T-cell (primary cell): ENCODE results near the gene RPTOR. TPM values are rescaled to one million over a fixed set of nuclear protein-coding genes. Genes with fewer than 3 reads are reported as not detected.

ENCODE experiments used
- ATAC-seq, 4 experiments: fragments of 200-7000 bp in 3 of 4; fragments of 150-1000 bp in 1 of 4; cut with Tn5 transposase; replicated peaks in 1 of 4; 1 replicate in 3 of 4; 2 replicates in 1 of 4; pipeline ENCODE4 v1.10.0; 2021; ENCODE audit warnings: moderate library complexity in 3 of 4, mild to moderate bottlenecking in 2 of 4, moderate number of reproducible peaks in 1 of 4
- CTCF ChIA-PET, 2 donors: fragments of 300-600 bp; sonication (Branson Sonifier 250); formaldehyde crosslinking; loops; one replicate each; lab custom pipeline; 2022; ENCODE audit warnings: antibody characterized with exemption in 2 of 2; lab: Charles Lee
- POLR2A ChIA-PET, 2 donors: fragments of 300-600 bp; sonication (Branson Sonifier 250); formaldehyde crosslinking; loops; one replicate each; lab custom pipeline; 2022; ENCODE audit warnings: antibody characterized with exemption in 2 of 2; lab: Charles Lee
- DNase-seq, 35 experiments: peaks; one replicate each; pipeline versions ENCODE4 v3.0.0 to v3.0.0-alpha.2; 2013 to 2023
- H3K27ac ChIP-seq: one replicate; pipeline ENCODE4 v1.5.1; 2013; ENCODE audit warnings: low read length
- H3K27me3 ChIP-seq, 2 experiments: replicated peaks in 1 of 2; 1 replicate in 1 of 2; 2 replicates in 1 of 2; pipeline versions ENCODE4 v1.6.1 to v1.7.0; 2013; ENCODE audit warnings: low read length in 1 of 2, mixed read lengths in 1 of 2; ENCODE audit not compliant: control insufficient read depth in 2 of 2, insufficient read depth in 2 of 2; ENCODE audit errors: extremely low read depth in 1 of 2
- H3K36me3 ChIP-seq, 2 donors: 1 replicate in 1 of 2; 2 replicates in 1 of 2; pipeline versions ENCODE4 v1.6.1 to v1.7.0; 2013; ENCODE audit warnings: low read length in 1 of 2; ENCODE audit not compliant: control insufficient read depth in 2 of 2, insufficient read depth in 1 of 2; ENCODE audit errors: extremely low read depth in 1 of 2
- H3K4me1 ChIP-seq, 2 experiments: 1 replicate in 1 of 2; 2 replicates in 1 of 2; pipeline versions ENCODE4 v1.6.1 to v1.7.0; 2013; ENCODE audit warnings: low read length in 2 of 2, mixed read lengths in 1 of 2; ENCODE audit not compliant: insufficient read depth in 2 of 2, control insufficient read depth in 1 of 2; ENCODE audit errors: extremely low read depth in 1 of 2
- H3K4me3 ChIP-seq, 2 donors: 1 replicate in 1 of 2; 2 replicates in 1 of 2; pipeline versions ENCODE4 v1.5.1 to v1.7.0; 2013; ENCODE audit warnings: mild to moderate bottlenecking in 2 of 2, low read length in 1 of 2, moderate library complexity in 1 of 2; ENCODE audit not compliant: control insufficient read depth in 1 of 2; ENCODE audit errors: extremely low read depth in 1 of 2
- H3K9me3 ChIP-seq: 2 replicates; pipeline ENCODE4 v1.7.0; 2013
- H3K27ac Mint-ChIP-seq, 2 donors: one replicate each; pipeline ENCODE4 v1.8.0; 2020 to 2021; ENCODE audit warnings: mild to moderate bottlenecking in 2 of 2, mixed read lengths in 2 of 2
- H3K27me3 Mint-ChIP-seq, 2 donors: one replicate each; pipeline ENCODE4 v1.8.0; 2021 to 2022; ENCODE audit warnings: mixed read lengths in 2 of 2
- H3K36me3 Mint-ChIP-seq: one replicate; pipeline ENCODE4 v1.8.0; 2021; ENCODE audit warnings: mixed read lengths
- H3K4me1 Mint-ChIP-seq, 3 donors: one replicate each; pipeline ENCODE4 v1.8.0; 2020 to 2022; ENCODE audit warnings: mixed read lengths in 3 of 3, mild to moderate bottlenecking in 1 of 3
- H3K4me3 Mint-ChIP-seq, 3 donors: one replicate each; pipeline ENCODE4 v1.8.0; 2020 to 2022; ENCODE audit warnings: mild to moderate bottlenecking in 3 of 3, mixed read lengths in 3 of 3, moderate library complexity in 3 of 3
- H3K9me3 Mint-ChIP-seq, 3 donors: one replicate each; pipeline ENCODE4 v1.8.0; 2020 to 2022; ENCODE audit warnings: mixed read lengths in 3 of 3
- WGBS: methylation state at CpG from one replicate; pipeline ENCODE4 v1.1.5; 2013; ENCODE audit warnings: missing lambda C conversion rate; ENCODE audit not compliant: insufficient coverage; 5-methylcytosine and 5-hydroxymethylcytosine counted together
- total RNA-seq, 35 experiments: library from RNA in 6 of 35; stranded (reverse) in 6 of 35; fragments of 120-200 nt in 1 of 35; gene quantifications; one replicate each; pipeline versions ENCODE4 v1.2.1 to v1.2.4 and lab custom pipeline; 2013 to 2026

The RPTOR gene
- total RNA-seq, 5 donors from 2014 or later (not counting 1 experiment from before 2014, with no cell fraction given): 59.4 to 76.8 (median 71.4) TPM

GRCh38 chr17:80883831-80884735 is 339.4 kb downstream of the RPTOR start:
- no peaks in the 10 kb centered on the region for H3K9me3 ChIP-seq
- 96% methylated on average over 40 of the region's 42 CpGs for WGBS
- H3K36me3 ChIP-seq: peaks cover 43 to 70% of the 10 kb centered on the region in 2 donors
- H3K36me3 Mint-ChIP-seq: peaks cover 49% of the 10 kb centered on the region
- no peak for ATAC-seq
- H3K4me3 Mint-ChIP-seq: no peak overlapping the region
- H3K9me3 Mint-ChIP-seq: no peaks in the 10 kb centered on the region
- ChIA-PET CTCF (no interaction called here), POLR2A (no interaction called here)
- DNase-seq: no peak
- no peak overlapping the region for H3K4me3 ChIP-seq
- H3K27ac ChIP-seq: no peak overlapping the region
- H3K27ac Mint-ChIP-seq: no peak overlapping the region
- H3K4me1 Mint-ChIP-seq: peaks cover 2 to 18% (median 6%) of the 10 kb centered on the region in 3 donors
- no peaks in the 10 kb centered on the region for H3K27me3 Mint-ChIP-seq
- H3K27me3 ChIP-seq: no peaks in the 10 kb centered on the region
- peaks cover 0 to 16% of the 10 kb centered on the region in 2 experiments for H3K4me1 ChIP-seq

GRCh38 chr17:80884811-80885210 is 340.2 kb downstream of the RPTOR start:
- Mint-ChIP-seq H3K27me3 (no peaks in the 10 kb centered on the region), H3K4me3 (no peak overlapping the region), H3K36me3 (peaks cover 49% of the 10 kb centered on the region), H3K27ac (no peak overlapping the region), H3K4me1 (peaks cover 8 to 19% (median 10%) of the 10 kb centered on the region in 3 donors), H3K9me3 (no peaks in the 10 kb centered on the region)
- Histone ChIP-seq H3K36me3 (peaks cover 46 to 72% of the 10 kb centered on the region in 2 donors), H3K27ac (no peak overlapping the region), H3K4me1 (peaks cover 0 to 17% of the 10 kb centered on the region in 2 experiments), H3K9me3 (no peaks in the 10 kb centered on the region), H3K4me3 (no peak overlapping the region), H3K27me3 (no peaks in the 10 kb centered on the region)
- WGBS: 97% methylated on average over 21 of the region's 22 CpGs
- CTCF ChIA-PET: no interaction called here
- DNase-seq (no peak), ATAC-seq (no peak)
- POLR2A ChIA-PET: no interaction called here

DNA sequence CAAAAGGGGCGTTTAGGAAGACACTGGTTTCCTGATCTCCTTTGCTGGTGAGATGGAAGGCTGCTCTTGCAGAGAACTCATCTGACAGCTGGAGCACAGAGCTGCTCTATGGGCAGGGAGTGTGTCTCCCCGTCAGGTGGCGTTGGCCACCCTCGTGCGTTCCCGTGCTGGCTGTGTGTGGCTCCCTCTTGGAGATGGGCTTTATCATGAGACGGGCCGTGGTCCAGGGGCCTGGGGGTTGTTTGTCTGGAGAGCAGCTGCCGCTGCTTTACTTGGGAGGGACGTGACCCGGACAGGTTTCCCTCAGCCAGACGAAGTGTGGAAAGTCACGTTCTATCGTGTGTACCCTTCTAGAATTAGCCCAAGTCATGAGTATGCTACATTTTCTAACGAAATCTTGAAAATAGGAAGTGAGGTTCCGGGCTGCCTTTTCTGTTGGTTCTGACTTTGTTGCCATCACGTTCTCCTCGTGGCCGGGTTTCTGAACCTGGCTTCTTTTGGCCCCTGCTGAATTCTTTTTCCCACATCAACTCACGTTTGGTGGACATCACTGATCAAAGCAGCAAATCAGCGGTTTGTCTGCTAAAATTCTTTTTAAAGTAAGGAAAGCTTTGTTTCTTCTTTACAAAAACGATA is 341.4 kb downstream of the RPTOR start:
- no peak overlapping the region for H3K27ac ChIP-seq
- ATAC-seq (no peak), DNase-seq (no peak)
- no peak overlapping the region for H3K4me3 ChIP-seq
- no peaks in the 10 kb centered on the region for H3K9me3 Mint-ChIP-seq
- H3K4me1 Mint-ChIP-seq: peaks cover 18 to 29% (median 22%) of the 10 kb centered on the region in 3 donors
- H3K27me3 ChIP-seq: no peaks in the 10 kb centered on the region
- no peaks in the 10 kb centered on the region for H3K27me3 Mint-ChIP-seq
- peak overlapping the region in 1 of 3 donors; percentile 30 for H3K4me3 Mint-ChIP-seq
- WGBS: 95% methylated on average over 17 of the region's 22 CpGs
- CTCF ChIA-PET: no interaction called here
- peaks cover 42% of the 10 kb centered on the region for H3K36me3 Mint-ChIP-seq
- peaks cover 4 to 29% of the 10 kb centered on the region in 2 experiments for H3K4me1 ChIP-seq
- H3K9me3 ChIP-seq: no peaks in the 10 kb centered on the region
- H3K36me3 ChIP-seq: peaks cover 39 to 62% of the 10 kb centered on the region in 2 donors
- no peak overlapping the region for H3K27ac Mint-ChIP-seq
- POLR2A ChIA-PET: no interaction called here

DNA sequence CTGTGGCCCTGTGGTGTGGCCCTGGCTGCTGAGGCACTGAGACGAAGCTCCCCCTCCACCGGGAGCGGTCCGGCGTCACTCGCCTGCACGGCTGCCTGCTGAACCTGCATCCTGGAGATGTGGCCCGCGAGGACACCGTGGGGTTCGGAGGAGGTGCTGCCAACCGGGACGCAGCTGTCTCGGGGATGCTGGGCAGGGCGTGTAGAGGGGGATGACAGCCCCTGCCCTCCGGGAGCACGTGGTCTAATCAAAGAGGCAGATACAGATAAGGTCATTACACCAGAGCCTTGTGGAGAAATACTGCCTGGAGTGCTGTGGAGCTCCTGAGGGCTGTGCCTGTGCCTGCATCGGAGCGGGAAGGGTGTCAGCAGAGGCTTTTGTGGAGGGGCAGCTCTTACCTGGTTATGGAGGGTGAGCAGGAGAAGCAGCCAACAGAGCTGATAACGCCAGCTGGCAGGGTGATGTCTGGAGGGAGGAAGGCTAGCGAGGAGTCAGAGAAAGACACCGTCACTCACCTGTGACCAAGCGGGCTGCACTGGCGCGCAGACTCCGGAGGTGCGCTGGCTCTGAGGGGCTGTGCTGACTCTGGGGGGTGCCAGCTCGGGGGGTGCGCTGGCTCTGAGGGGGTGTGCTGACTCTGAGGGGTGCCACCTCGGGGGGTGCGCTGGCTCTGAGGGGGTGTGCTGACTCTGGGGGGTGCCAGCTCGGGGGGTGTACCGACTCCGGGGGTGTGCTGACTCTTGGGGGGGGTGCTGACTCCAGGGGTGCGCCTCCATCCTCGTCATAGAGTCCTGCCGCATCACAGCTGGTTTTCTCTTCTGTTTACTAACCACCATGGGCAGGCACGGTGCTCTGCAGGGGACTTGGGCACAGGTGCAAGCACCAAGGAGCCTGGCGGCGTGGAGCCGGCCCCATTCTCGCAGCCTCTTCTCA is 342.3 kb downstream of the RPTOR start:
- Mint-ChIP-seq H3K4me1 (peaks cover 27 to 37% (median 28%) of the 10 kb centered on the region in 3 donors), H3K4me3 (peak overlapping the region in 1 of 3 donors; percentile 30)
- CTCF ChIA-PET: no interaction called here

DNA sequence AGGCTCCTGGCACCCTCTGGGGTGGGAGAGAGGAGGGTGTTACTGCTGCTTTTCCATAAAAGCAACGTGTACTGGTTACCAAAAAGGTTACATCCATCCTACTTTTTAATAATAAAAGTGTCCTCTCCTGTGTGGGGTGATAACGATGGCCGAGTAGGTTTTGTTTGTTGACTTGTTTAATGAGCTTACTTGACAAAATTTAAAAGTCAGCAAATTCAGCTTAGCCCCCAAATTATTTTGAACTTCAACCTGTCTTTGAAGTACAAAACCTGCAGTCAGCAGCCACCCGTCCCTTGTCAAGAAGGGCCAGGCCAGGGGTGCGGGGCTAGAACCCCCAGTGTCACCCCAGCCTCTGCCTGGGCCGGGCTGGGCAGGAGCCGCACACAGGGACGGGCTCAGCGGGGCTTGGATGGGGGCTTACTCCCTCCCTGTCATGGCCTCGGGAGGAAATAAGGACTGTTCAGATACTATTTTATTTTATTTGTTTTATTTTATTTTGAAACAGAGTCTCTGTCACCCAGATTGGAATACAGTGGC is 343.1 kb downstream of the RPTOR start:
- Histone ChIP-seq H3K27me3 (no peaks in the 10 kb centered on the region), H3K4me3 (no peak overlapping the region), H3K4me1 (peaks cover 6 to 45% of the 10 kb centered on the region in 2 experiments), H3K36me3 (peaks cover 30 to 48% of the 10 kb centered on the region in 2 donors), H3K9me3 (no peaks in the 10 kb centered on the region), H3K27ac (no peak overlapping the region)
- Mint-ChIP-seq H3K9me3 (no peaks in the 10 kb centered on the region), H3K4me1 (peaks cover 34 to 45% (median 35%) of the 10 kb centered on the region in 3 donors), H3K27ac (no peak overlapping the region), H3K36me3 (peaks cover 27% of the 10 kb centered on the region), H3K4me3 (no peak overlapping the region), H3K27me3 (no peaks in the 10 kb centered on the region)
- POLR2A ChIA-PET: no interaction called here
- 100% methylated on average over 2 of the region's 10 CpGs for WGBS
- CTCF ChIA-PET: no interaction called here
- no peak for DNase-seq
- ATAC-seq: no peak

More for the DNA sequence above, 342.3 kb downstream of the RPTOR start:
- Histone ChIP-seq H3K27me3 (no peaks in the 10 kb centered on the region), H3K4me1 (peaks cover 6 to 37% of the 10 kb centered on the region in 2 experiments), H3K9me3 (no peaks in the 10 kb centered on the region), H3K36me3 (peaks cover 38 to 54% of the 10 kb centered on the region in 2 donors), H3K27ac (no peak overlapping the region), H3K4me3 (no peak overlapping the region)
- peak overlapping the region in 1 of 2 donors; percentile 34 for H3K27ac Mint-ChIP-seq
- ATAC-seq (no peak), DNase-seq (no peak)
- peaks cover 35% of the 10 kb centered on the region for H3K36me3 Mint-ChIP-seq
- H3K27me3 Mint-ChIP-seq: no peaks in the 10 kb centered on the region
- H3K9me3 Mint-ChIP-seq: no peaks in the 10 kb centered on the region
- POLR2A ChIA-PET: interaction anchor here in 1 of 2 donors (0.6 kb wide), 1 partner anchor 283 kb away, joined by 3 read pairs; no protein-coding TSS in a partner anchor
- 98% methylated on average over 24 of the region's 42 CpGs for WGBS
